ENCODE data around the gene RAG2.

Gene RAG2

GRCh38 chr11:36627471-36627870, 29.4 kb upstream of the RAG2 start:
- no peak for DNase-seq (ENCODE audit: low read depth in 1 of 2, low spot score in 1 of 2)
- TF ChIP-seq SPI1 (IDR thresholded peaks at IDR 0.05; ENCODE audit: borderline replicate concordance, low read depth) (no peak), POLR2AphosphoS5 (IDR thresholded peaks at IDR 0.05; ENCODE audit: low read depth) (no peak), CTCF (IDR thresholded peaks at IDR 0.05; ENCODE audit: insufficient read depth, low read length) (no peak), REST (IDR thresholded peaks at IDR 0.05; ENCODE audit: insufficient replicate concordance, low read depth) (no peak), GABPA (IDR thresholded peaks at IDR 0.05; ENCODE audit: low read depth) (no peak)
- H3K27ac ChIP-seq (replicated peaks): no peak overlapping the region
- H3K4me3 ChIP-seq (replicated peaks; ENCODE audit: insufficient read depth, low read length): no peak overlapping the region
- H3K27me3 ChIP-seq (ENCODE audit: insufficient read depth, poor library complexity, severe bottlenecking): no peaks in the 10 kb centered on the region

DNA sequence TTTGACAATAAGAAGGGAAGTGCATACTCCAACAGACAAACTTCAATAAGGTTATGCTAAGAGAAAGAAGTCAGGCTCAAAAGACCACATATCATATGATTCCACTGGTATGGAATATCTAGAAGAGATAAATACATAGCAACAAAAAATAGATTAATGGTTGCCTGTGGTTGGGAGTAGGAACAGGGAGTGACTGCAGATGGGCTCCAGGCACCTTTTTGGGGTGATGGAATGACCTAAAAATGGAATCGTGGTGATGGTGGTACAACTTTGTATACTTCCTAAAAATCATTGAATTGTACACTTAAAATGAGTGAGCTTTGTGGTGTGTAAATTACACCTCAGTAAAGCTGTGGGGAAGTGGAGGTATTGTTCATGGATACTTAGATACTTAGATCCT, 29.0 kb upstream of the RAG2 start:
- Histone ChIP-seq H3K4me3 (replicated peaks; ENCODE audit: insufficient read depth, low read length) (no peak overlapping the region), H3K27me3 (ENCODE audit: insufficient read depth, poor library complexity, severe bottlenecking) (no peaks in the 10 kb centered on the region), H3K27ac (replicated peaks) (no peak overlapping the region)
- DNase-seq (ENCODE audit: low read depth in 1 of 2, low spot score in 1 of 2): no peak
- no peak for TF ChIP-seq SPI1 (IDR thresholded peaks at IDR 0.05; ENCODE audit: borderline replicate concordance, low read depth)
- TF ChIP-seq CTCF (IDR thresholded peaks at IDR 0.05; ENCODE audit: insufficient read depth, low read length): no peak
- TF ChIP-seq REST (IDR thresholded peaks at IDR 0.05; ENCODE audit: insufficient replicate concordance, low read depth): no peak
- TF ChIP-seq GABPA (IDR thresholded peaks at IDR 0.05; ENCODE audit: low read depth): no peak
- no peak for TF ChIP-seq POLR2AphosphoS5 (IDR thresholded peaks at IDR 0.05; ENCODE audit: low read depth)

GRCh38 chr11:36623494-36623893, 25.5 kb upstream of the RAG2 start:
- TF ChIP-seq REST (IDR thresholded peaks at IDR 0.05; ENCODE audit: insufficient replicate concordance, low read depth) (no peak), GABPA (IDR thresholded peaks at IDR 0.05; ENCODE audit: low read depth) (no peak), CTCF (IDR thresholded peaks at IDR 0.05; ENCODE audit: insufficient read depth, low read length) (no peak), SPI1 (IDR thresholded peaks at IDR 0.05; ENCODE audit: borderline replicate concordance, low read depth) (no peak), POLR2AphosphoS5 (IDR thresholded peaks at IDR 0.05; ENCODE audit: low read depth) (no peak)
- DNase-seq (ENCODE audit: low read depth in 1 of 2, low spot score in 1 of 2): no peak
- no peak overlapping the region for H3K27ac ChIP-seq (replicated peaks)
- H3K4me3 ChIP-seq (replicated peaks; ENCODE audit: insufficient read depth, low read length): no peak overlapping the region
- no peaks in the 10 kb centered on the region for H3K27me3 ChIP-seq (ENCODE audit: insufficient read depth, poor library complexity, severe bottlenecking)

All from HL-60 (cell line).